Dermis microvascular lymphatic vessel endothelial cell (primary cell): ENCODE results near the gene TARS2. TPM values are rescaled to one million over a fixed set of nuclear protein-coding genes. Genes with fewer than 3 reads are reported as not detected.
A peak's percentile ranks its signal among the peaks of the same experiment; 100 is the strongest.

Source experiments
- DNase-seq, 2 donors: peaks; one replicate each; pipeline versions ENCODE4 v3.0.0 to v3.0.0-alpha.2; 2010; ENCODE audit warnings: low read depth in 2 of 2
- total RNA-seq: library from RNA; depleted of rRNA; stranded (reverse); fragments of >200 nt; gene quantifications from 2 replicates; pipeline ENCODE4 v1.2.1, GENCODE V29; 2014

The TARS2 gene
- total RNA-seq, 1 donor from 2014 or later = 9.5 TPM

- DNase-seq = no peak
Observed at GRCh38 chr1:150536836-150537731, 49.9 kb downstream of the TARS2 start.

- no peak for DNase-seq
Observed at GRCh38 chr1:150537732-150538684, 50.8 kb downstream of the TARS2 start.

GRCh38 chr1:150543500-150544143 is 56.4 kb downstream of the TARS2 start:
- DNase-seq = no peak

GRCh38 chr1:150544204-150544603 is 57.0 kb downstream of the TARS2 start:
- DNase-seq = no peak

- DNase-seq = no peak
Observed at GRCh38 chr1:150545486-150546032, 58.3 kb downstream of the TARS2 start.

GRCh38 chr1:150546294-150546937 is 59.2 kb downstream of the TARS2 start:
- no peak for DNase-seq

GRCh38 chr1:150548324-150548631 is 61.1 kb downstream of the TARS2 start:
- DNase-seq = no peak

- DNase-seq = peak in 1 of 2 donors; percentile 67
Observed at GRCh38 chr1:150548632-150549495, 61.6 kb downstream of the TARS2 start, which contains the start of gene ADAMTSL4. Gene ADAMTSL4, plus strand, starts transcription at chr1:150549408. Its CDS starts 2,881 bp downstream, at chr1:150552289.

GRCh38 chr1:150549496-150550221 is 62.4 kb downstream of the TARS2 start:
- no peak for DNase-seq

GRCh38 chr1:150550222-150551050 is 63.2 kb downstream of the TARS2 start:
- no peak for DNase-seq

- no peak for DNase-seq
Observed at GRCh38 chr1:150551051-150551783, 64.0 kb downstream of the TARS2 start.

- DNase-seq = no peak
Observed at GRCh38 chr1:150551784-150552127, 64.5 kb downstream of the TARS2 start.

- peak; percentile 46 to 74 for DNase-seq
Observed at GRCh38 chr1:150552128-150552910, 65.1 kb downstream of the TARS2 start.

GRCh38 chr1:150552911-150553289 is 65.7 kb downstream of the TARS2 start:
- no peak for DNase-seq

GRCh38 chr1:150553392-150554085 is 66.3 kb downstream of the TARS2 start:
- no peak for DNase-seq

- DNase-seq = no peak
Observed at GRCh38 chr1:150554086-150554452, 66.8 kb downstream of the TARS2 start.
